Stimulated activated CD4-positive, alpha-beta T cell treated with anti-CD3 and anti-CD28 coated beads, Interleukin-2, amount 100 ng/mL, for 4 hours (primary cell): ENCODE results near the gene ARHGAP10.

Experiments used
- DNase-seq: peaks from one replicate; pipeline ENCODE4 v3.0.0-alpha.2; 2020; ENCODE audit warnings: low read depth

The ARHGAP10 gene

DNA sequence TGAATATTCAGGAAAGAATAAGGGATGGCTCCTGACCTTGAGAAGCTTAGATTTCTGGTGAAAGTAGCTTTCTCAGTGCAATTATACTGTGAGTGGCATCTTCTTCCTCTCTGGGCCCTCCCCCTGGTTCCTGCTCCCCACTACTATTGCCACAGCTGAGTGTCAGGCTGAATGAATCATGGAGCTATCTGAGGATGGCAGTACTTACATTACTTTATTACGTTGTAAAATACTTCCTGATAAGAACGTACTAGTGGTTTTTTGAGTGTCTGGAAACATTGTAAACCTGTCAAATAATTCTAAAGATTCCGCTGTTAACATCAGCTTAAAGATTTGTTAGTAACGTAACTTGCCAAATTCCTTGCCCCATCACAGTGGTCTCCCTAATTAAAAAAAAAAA is 36.2 kb downstream of the ARHGAP10 start:
- DNase-seq = no peak

DNA sequence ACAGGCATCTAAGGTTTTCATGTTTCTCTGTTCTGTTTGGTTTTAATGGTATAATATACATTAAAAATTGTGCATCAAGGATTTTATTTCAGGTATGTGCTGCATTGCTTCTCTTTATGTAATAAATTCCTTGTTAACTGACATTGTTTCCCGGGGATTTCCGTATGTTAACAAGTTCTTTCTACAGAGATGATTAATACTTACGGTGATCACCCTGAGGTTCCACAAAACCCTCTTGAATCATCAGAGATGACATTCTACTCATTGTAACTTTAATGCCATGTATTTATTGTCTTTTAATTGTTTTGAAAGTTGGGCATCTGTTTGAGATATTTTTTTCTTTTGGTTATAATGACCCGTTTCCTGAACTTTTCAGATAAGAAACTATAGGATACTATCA is 37.5 kb downstream of the ARHGAP10 start:
- DNase-seq = no peak

DNA sequence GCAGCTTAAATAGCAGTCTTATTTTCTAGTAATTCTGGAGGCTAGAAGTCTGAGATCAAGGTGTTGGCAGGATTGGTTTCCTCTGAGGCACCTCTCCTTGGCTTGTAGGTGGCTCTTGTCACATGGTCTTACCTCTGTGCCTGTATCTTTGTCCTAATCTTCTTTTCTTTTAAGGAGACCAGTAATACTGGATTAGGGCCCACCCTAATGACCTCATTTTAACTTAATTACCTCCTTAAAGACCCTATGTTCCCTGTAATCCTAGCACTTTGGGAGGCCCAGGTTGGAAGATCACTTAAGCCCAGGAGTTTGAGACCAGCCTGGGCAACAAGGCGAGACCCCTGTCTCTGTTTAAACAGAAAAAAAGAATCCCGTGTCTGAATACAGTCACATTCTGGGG is 38.9 kb downstream of the ARHGAP10 start:
- DNase-seq = no peak

- DNase-seq = no peak
These were observed 40.2 kb downstream of the ARHGAP10 start for GRCh38 chr4:147772056-147772455.

DNA sequence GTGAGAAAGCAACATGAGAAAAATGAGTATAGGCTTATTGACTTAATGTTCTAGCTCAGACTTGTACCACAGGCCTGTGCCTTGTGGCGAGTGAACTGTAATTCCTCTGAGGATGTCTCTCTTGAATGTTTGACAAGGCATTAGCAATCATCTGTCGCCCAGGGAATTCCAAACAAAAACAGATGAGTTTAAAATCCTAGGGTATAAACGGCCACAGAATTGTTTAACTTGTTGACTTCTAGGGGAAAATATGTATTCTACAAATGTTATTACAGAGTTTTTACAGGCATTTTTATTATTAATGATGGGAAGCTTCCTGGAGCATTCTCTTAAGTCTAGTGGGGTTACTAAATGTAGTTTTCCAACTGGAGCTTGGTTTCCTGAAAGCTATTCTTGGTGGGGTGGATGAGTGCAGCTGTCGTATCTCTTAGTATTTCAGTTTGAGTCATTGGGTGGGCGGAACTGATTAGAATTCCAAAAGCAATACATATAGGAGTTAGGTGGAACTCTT is 40.6 kb downstream of the ARHGAP10 start:
- DNase-seq = no peak

DNA sequence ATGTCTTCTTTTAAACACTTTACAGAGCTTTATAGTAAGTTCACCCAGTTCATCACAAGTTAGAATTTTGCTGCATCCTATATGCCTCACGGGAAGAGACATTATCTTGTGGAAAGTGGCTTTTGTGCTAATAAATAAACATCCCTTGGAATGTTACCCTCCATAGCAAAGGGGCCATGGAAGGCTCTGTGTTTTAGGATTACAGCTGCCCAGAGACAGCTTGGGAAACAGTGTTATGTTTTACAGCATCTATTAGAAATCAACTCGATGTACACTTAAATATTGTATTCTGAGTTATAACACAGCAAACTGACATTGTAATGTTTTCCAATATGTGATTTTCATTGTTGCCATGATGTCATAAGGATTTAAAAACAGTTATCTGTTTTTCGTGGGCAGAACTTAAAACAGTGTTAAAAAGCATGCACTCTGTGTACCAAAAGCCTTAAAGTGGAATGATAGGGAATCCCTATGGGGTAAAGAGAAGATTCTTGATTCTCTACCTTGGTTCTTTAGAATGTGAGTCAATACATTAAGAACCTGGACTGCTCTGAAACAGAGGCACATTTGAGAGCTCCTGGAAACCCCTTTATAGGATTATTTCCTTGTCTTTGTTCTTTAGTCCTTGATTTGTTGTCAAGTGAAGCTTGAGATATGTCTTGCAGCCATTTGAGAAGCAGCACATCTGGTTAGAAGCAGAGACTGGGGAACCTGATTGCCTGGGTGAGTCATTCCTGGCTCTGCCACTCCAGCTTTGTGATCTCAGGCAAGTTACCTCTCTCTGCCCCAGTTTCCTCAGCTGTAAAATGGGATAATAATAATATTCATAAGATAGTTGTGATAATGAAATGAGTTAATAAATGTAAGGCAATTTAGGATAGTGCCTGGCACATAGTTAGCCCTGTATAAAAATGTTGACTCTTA is 41.6 kb downstream of the ARHGAP10 start:
- DNase-seq = no peak

GRCh38 chr4:147776716-147777115 is 44.8 kb downstream of the ARHGAP10 start:
- DNase-seq = no peak

GRCh38 chr4:147777456-147778091 is 45.7 kb downstream of the ARHGAP10 start:
- no peak for DNase-seq

GRCh38 chr4:147778942-147779341 is 47.1 kb downstream of the ARHGAP10 start:
- no peak for DNase-seq

- no peak for DNase-seq
These were observed 47.6 kb downstream of the ARHGAP10 start for GRCh38 chr4:147779451-147779850.

DNA sequence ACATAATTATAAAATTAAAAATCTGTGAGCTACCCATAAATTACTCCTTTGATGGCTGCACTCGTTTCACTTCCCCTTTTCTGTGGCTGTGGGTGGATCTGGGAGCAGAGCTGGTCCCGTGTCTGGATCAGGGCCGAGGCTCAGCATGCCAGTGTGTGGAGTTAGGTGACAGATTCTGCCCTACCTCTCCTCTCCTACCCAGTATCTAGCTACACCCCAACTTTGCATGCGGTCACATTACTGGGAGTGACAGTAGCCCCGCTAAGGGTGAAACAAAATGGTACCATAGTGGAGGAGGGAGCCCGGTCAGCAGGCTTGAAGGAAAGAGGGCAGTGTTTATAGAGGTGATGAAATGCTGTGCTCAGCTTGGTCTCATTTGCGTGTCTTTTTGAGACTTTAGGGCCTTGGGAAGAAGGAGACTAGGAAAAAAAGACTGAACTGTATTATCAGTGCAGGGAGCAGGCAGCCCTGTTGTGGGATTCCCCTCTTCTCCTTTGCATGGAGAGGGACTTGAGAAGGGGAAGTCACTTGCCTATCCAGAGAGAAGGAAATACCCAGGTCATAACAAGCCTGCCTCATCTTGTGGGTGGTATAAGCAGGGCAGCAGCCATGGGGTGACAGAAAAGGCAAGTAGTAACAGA is 48.4 kb downstream of the ARHGAP10 start:
- no peak for DNase-seq

GRCh38 chr4:147782087-147782781 is 50.3 kb downstream of the ARHGAP10 start:
- DNase-seq = no peak

- DNase-seq = no peak
These were observed 53.2 kb downstream of the ARHGAP10 start for GRCh38 chr4:147785129-147785528.

DNA sequence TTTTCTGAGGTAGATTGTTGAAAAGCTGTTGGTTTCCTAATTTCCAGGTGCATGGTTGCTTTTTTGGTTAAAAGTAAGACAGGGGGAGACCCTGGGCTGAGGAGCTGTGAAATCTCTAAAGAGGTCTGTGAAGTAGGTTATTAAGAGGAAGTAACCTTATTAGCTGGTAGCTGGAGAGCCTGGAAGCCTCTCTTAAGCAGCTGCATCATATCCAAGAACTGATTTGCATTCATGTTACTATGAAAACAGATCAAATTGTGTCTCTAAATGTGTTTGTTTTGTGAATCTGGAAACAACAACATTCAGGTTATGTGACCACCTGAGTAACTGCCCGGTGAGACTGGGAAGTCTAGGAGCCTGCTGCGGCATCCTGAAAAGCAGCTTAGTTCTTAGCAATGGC is 54.1 kb downstream of the ARHGAP10 start:
- DNase-seq = no peak

DNA sequence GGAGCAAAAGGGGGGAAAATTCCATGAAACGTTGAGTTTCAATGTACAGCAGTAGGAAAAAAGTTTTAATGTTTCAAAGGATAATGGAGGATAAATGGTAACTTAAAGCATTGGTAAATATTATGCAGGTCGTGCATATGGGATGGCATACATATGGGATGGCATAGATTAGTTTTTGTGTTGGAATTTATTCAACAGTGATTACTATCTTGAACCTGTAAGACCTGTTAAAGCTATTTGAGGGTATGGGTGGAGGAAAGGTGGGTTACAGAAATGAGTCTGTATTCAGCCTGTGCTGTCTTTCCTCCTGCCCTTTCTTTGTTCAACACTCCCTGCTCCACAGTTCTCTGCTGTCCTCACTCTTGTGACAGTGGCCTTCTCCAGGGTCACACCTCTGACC is 54.6 kb downstream of the ARHGAP10 start:
- no peak for DNase-seq

GRCh38 chr4:147787204-147787603 is 55.3 kb downstream of the ARHGAP10 start:
- no peak for DNase-seq

DNA sequence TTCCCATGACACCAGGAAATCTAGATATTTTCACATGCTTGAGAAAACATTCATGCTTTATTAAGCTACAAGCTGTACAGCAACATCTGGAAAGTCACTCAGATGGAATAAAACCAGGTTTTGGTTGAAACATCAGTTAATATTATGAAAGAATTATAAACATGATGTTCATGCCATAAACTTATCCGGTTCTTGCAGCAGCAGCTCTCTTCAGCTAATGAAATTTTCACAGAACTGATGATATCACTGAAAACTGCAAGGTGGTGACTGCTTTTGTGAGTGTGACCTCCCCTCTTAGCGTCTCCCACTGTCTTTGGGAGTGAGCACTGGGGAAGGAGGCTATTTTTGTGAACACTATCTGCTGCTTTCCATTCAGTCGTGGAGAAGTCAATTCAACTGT is 56.9 kb downstream of the ARHGAP10 start:
- no peak for DNase-seq

DNA sequence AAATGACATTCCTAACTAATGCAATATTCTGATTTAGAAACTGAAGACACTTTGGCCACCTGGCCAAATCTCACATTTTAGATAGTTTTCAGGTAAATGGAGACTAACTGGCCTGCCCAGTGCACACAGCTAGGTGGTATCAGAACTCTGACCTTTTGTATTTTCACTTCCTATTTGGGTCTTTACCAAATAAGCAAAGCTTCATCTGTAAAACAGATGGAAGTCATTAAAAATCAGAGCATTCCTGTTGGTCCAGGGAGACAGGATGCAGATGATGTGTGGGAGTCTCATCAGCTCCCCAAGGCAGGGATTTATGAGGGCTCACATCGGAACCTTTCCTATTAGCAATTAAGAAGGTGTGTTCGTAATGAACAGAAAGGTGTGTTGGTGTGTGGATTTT is 57.7 kb downstream of the ARHGAP10 start:
- no peak for DNase-seq

GRCh38 chr4:147790412-147790811 is 58.5 kb downstream of the ARHGAP10 start:
- DNase-seq = no peak

DNA sequence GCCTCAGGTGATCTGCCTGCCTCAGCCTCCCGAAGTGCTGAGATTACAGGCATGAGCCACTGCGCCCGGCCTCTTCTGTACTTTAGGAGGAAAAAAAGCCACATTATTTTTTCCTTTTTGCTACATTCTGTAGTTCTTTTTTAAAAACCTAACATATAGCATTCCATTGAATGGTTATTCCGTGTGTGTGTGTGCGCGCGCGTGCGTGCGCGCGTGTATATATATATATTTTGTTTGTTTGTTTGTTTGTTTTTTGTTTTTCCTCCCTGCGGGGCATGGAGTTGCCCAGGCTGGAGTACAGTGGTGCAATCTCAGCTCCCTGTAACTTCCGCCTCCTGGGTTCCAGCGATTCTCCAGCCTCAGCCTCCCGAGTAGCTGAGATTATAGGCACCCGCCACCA is 59.5 kb downstream of the ARHGAP10 start:
- no peak for DNase-seq

DNA sequence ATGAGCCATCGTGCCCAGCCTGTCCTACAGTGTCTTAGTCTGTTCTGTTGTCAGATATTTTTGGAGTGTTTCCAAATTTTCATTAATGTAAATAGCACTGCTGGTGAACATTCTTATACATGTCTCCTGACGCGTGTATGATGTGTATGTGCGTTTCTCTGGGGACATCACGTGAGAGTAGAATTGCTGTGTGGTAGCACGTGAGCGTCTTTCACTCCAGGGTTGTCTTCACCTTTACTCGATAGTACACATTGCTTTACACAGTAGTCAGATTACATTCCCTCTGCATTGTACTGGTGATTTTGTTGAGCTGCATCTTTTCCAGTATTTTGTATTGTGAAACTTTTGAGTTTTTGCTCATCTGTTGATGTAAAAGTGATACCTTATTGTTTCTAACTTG is 60.0 kb downstream of the ARHGAP10 start:
- DNase-seq = no peak
